Measurements from ENCODE around the gene ZNF727.
"Not testable (repeated sequence)": the region's sequence is repeated elsewhere in the genome, so short reads cannot be mapped to it uniquely, and the experiment has no call there.

ZNF727 gene
- long read RNA-seq, donor 1, partial matches to known transcripts, result 0 of 1 reads
- long read RNA-seq, donor 1, other reads (novel, unspliced or antisense), result 0 of 1 reads
- long read RNA-seq, donor 2, result 0 reads
- long read RNA-seq, donor 3, result 0 reads
- long read RNA-seq, donor 4, result 0 reads
- long read RNA-seq, donor 5, result 0 reads
- long read RNA-seq, donor 6, result 0 reads
- long read RNA-seq, donor 7, result 0 reads
- long read RNA-seq, donor 8, result 0 reads

GRCh38 chr7:64045301-64046040 is at the start of gene ZNF727:
TSS of gene ZNF727 (plus strand) at chr7:64045434. CDS start at chr7:64045622, 188 bp downstream.
- no peak for DNase-seq

- DNase-seq, result no peak
These were observed 46.7 kb upstream of the ZNF727 start, which contains the start of gene ZNF722 for GRCh38 chr7:63998549-63998948. TSS of gene ZNF722 (plus strand) at chr7:63998849. CDS start at chr7:63998962, 113 bp downstream.

GRCh38 chr7:64015496-64015895 is 29.7 kb upstream of the ZNF727 start:
- not testable (repeated sequence) for DNase-seq

- no peak for DNase-seq
These were observed 9.8 kb upstream of the ZNF727 start for GRCh38 chr7:64035388-64035787.

GRCh38 chr7:64037095-64037494 is 8.1 kb upstream of the ZNF727 start:
- no peak for DNase-seq

- DNase-seq, result no peak
These were observed 781 bp downstream of the ZNF727 start for GRCh38 chr7:64046041-64046389.

- not testable (repeated sequence) for DNase-seq
These were observed 32.8 kb downstream of the ZNF727 start for GRCh38 chr7:64077837-64078698.

GRCh38 chr7:64078699-64078994 is 33.4 kb downstream of the ZNF727 start:
- DNase-seq, result no peak

- no peak for DNase-seq
These were observed 42.3 kb downstream of the ZNF727 start for GRCh38 chr7:64087501-64087900.

- not testable (repeated sequence) for DNase-seq
These were observed 43.6 kb downstream of the ZNF727 start for GRCh38 chr7:64088863-64089262.

Measured in right kidney (tissue), 9 donors.